GM21367 (cell line): Measurements from ENCODE around the gene SECTM1.
"Not testable (repeated sequence)": the region's sequence is repeated elsewhere in the genome, so short reads cannot be mapped to it uniquely, and the experiment has no call there.

ENCODE experiments used
- ATAC-seq: cut with Tn5 transposase; IDR thresholded peaks from one replicate; pipeline ENCODE4 v1.9.1; 2021; ENCODE audit not compliant: unreplicated experiment

Gene SECTM1

GRCh38 chr17:82370471-82371332, 37.1 kb upstream of the SECTM1 start:
- ATAC-seq = no peak

- ATAC-seq = no peak
Measured at GRCh38 chr17:82369211-82369610, 35.6 kb upstream of the SECTM1 start.

GRCh38 chr17:82367724-82368524, 34.4 kb upstream of the SECTM1 start:
- no peak for ATAC-seq

DNA sequence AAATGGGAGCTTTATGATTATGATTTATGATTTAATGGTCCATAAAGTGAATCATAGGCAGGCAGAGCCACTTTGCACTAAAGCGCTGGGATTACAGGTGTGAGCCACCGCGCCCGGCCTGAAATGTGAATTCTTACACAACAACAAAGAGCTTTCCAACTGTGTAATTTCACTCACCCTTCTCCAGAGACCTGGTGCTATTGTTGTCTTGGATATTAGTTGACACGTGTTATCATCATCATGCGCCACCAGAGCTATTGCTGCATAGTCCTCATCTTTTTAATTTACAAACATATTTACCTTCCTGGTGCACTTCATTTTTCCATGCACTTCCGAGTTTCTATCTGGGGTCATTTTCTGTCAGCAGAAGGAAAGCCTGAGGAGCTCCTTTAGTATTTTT, 33.2 kb upstream of the SECTM1 start:
- no peak for ATAC-seq

DNA sequence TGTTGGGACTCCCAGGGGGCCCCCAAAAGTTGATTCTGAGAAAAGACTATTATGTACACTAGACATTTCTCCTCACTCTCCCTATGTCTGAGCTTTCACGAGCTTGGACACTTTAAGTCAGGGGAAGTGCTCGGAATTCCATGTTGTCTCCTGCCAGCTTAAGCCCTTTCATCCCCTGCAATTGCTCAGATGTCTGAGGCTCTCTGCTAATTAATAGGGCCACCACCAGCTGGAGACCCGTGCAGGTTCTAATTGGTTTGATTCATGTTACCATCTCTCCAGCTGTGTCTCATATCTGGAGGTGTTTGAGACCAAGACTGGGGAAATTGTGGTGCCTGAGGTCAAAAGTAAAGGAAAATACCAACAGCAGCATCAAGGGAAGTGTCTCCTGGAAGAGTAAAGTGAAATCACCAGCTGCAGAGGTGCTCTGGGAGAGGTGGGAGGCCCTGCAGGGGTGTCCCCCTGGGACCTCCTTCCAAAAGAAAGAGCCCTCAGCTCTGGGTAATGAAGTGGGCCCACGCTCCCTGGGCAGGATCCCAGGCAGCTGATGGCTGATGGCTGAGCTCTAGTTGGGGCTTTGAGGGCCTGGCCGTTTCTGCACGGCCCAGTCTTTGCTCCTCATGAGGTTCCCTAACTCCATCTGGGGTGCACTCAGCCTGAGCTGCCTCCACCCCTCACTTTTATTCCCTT, 32.2 kb upstream of the SECTM1 start:
- no peak for ATAC-seq

GRCh38 chr17:82361885-82362633, 28.5 kb upstream of the SECTM1 start:
- ATAC-seq = no peak

DNA sequence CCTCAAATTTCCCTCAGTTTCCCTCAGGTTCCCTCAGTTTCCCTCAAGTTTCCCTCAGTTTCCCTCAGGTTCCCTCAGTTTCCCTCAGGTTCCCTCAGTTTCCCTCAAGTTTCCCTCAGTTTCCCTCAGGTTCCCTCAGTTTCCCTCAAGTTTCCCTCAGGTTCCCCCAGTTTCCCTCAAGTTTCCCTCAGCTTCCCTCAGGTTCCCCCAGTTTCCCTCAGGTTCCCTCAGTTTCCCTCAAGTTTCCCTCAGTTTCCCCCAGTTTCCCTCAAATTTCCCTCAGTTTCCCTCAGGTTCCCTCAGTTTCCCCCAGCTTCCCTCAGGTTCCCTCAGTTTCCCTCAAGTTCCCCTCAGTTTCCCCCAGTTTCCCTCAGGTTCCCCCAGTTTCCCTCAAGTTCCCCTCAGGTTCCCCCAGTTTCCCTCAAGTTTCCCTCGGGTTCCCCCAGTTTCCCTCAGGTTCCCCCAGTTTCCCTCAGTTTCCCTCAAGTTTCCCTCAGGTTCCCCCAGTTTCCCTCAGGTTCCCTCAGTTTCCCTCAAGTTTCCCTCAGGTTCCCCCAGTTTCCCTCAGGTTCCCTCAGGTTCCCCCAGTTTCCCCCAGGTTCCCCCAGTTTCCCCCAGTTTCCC, 26.0 kb upstream of the SECTM1 start:
- not testable (repeated sequence) for ATAC-seq

DNA sequence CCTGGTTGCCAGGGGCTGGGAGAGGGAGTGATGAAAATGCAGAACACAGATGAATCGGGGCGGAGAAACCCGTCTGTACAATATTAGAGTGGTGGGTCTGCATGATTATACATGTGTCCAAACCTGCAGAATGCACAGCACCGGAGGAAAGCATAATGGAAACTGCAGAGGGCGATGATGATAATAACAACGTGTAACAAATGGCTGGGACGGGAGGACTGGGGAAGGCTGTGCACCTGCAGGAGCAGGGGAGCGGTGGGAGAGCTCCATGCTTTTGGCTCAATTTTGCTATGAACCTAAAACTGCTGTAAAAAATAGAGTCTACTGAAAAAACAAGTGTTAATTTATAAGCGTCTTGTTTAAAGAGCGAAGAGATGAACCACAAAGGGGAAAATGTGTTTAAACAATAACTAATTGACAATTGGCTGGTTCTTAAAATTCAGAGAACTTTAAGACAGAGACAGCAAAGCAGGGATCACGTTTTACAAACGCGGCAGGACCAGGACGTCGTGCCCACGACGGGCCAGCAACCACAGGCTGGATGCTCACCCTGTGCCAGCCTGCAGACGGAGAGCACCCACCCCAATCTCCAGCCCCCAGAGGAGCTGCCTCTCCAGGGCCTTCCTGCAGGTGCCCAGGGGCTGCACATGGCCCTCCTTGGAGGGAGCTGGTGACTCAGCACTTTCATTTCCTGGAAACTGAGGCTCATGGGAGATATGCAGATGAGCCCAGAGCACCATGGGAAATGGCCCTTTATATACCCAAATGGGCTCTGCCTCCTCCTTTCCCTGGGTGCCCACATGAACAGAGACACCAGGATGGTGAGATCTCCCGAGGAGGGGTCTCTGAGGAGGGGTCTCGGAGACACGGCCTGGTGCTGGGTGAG, 25.1 kb upstream of the SECTM1 start, which contains the start of gene TEX19:
TEX19 (plus strand) TSS at position 783 of the 886 bp plus-strand sequence. CDS start 2,904 bp downstream, outside the sequence.
- no peak for ATAC-seq

DNA sequence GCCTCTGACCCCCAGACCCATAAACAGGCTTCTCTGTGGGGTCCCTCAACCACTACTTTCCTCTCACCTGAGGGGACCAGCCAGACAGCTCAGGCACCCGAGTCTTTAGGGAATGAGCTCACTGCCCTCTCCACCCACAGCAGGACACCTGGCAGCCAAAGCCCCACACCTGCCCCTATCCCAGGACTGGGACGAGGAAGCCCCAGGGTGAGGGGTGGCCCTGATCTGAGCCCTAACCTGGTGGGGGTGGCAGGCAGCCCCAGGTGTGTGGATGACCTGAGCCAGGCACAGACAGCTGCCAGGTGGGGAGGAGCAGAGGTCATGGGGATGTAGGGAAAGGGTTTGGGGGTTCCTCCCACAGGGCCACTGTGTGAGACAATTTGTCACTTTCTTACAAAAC, 23.8 kb upstream of the SECTM1 start:
- no peak for ATAC-seq

DNA sequence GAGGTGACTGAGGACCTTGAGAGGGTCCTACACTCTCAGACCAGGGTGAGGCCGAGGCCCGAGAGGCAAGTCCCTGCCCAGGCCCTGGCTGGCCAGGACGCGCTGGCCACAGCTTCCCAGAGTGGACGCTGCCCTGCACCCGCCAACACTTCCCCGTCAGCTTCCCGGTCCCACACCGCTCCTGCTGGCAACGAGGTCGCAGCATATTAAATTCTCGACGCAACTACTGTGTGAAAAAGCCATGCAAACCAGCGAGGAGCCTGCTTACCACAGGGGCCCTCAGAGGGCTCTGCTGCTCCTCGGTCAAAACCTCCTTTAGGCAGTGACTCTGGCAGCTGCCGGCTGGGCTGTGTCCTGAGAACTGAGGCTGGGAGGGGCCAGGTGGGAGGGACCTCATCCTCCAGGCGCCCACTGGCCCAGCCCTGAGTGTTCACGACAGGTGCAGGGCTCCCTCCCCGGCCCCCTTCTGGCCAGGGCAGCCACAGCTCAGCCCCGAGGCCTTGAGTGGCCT, 23.3 kb upstream of the SECTM1 start:
- no peak for ATAC-seq

DNA sequence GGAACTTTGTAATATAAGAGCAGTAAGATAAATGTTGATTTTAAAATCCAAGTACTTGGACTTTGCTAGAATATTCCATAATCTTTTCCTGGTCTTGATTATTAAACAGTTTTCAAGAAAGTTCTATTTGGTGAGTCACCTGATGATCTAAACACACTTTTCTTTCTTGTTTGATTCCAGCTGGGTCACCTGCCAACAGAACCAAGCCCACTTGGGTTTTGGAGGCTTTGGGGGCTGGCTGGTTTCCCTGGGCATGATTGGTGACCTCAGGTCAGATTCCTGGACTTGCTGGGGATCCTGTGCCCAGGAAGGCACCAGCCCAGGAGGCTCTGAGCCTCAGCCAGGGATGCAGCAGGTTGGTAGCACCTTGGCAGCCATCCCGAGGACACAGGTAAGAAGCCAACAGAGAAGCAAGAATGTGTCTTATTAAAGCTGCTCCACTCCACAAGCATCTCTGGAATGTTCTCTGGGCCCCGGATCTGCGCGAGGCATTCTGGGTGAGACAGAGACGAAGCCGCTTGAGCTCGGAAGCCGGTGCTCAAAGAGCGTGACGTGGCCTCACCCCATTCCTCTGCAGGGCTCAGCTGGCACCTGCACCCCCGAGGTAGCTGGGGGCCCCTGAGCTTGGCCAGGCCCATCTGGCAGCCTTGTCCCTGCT, 22.3 kb upstream of the SECTM1 start:
- no peak for ATAC-seq

DNA sequence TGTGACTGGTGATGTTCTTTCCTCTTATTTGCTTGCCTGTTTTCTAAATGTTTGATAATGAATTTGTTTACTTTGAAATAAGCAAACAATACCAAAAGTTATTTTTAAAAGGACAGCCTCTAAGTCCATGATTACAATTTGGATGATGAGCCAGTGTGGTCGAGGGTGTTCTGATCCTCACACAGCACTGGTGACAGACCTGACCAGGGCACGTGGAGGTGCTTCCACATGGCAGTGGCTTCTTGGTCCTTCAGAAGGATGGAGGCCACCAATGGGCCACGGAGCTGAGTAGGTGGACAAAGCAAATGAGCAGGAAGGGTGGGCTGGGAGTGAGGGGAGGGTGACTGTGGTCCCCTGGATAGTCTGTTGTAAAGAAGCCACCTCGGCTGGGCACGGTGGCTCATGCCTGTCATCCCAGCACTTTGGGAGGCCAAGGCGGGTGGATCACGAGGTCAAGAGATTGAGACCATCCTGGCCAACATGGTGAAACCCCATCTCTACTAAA, 21.3 kb upstream of the SECTM1 start:
- ATAC-seq = no peak

GRCh38 chr17:82353484-82353883, 19.9 kb upstream of the SECTM1 start:
- no peak for ATAC-seq

- ATAC-seq = no peak
Measured at GRCh38 chr17:82351713-82352488, 18.3 kb upstream of the SECTM1 start.

DNA sequence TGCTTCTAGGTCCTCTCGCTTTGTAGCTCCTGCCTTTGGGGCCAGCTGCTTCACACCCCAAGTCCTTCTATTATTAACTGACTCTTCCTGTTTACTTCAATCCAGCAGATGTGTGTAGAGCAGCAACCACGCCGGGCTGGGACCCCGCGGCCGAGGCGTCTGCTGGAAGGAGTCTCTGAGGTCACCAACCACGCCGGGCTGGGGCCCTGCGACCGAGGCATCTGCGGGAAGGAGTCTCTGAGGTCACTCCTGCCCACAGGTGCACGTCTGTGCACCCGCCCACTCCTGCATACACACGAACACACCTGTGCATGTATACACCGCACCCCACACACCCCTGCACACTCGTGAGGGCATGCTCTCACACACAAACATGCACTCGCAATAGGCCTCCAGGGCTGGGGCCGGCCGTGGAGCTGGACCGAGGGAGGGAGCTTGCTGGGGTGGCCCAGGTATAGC, 17.7 kb upstream of the SECTM1 start:
- ATAC-seq = no peak

- no peak for ATAC-seq
Measured at GRCh38 chr17:82350182-82351030, 16.8 kb upstream of the SECTM1 start.

DNA sequence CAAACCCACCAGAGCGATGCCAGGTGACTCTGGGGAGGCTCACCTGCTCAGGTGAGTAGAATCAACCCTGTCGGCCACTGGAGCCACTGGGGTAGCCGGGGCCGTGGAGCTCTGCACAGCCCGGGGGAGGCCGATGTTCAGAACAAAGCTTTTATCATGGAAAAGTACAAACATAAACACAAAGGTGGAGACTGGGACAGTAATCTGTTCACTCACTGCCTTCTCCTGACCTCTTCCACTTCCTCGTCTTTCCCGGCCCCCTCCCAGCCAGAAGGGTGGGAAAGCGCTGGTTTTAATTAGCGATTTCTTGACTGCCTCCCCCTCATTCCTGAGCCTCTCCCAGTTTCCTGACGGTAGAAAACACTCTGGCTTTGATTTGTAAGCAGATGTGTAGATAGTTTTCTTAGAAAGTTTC, 15.7 kb upstream of the SECTM1 start:
- ATAC-seq = no peak
